Activated CD8-positive, alpha-beta T cell treated with anti-CD3 and anti-CD28 coated beads for 36 hours (primary cell): ENCODE data around the gene VTN. TPM values are rescaled to one million over a fixed set of nuclear protein-coding genes. Genes with fewer than 3 reads are reported as not detected.

Experiments used
- ATAC-seq: fragments of 200-7000 bp; cut with Tn5 transposase; one replicate; pipeline ENCODE4 v1.10.0; 2021; ENCODE audit warnings: mild to moderate bottlenecking, moderate library complexity
- CTCF ChIA-PET: fragments of 350-600 bp; sonication (Branson Sonifier 250); formaldehyde crosslinking; loops from one replicate; lab custom pipeline; 2021; ENCODE audit warnings: antibody characterized with exemption; lab: Charles Lee
- POLR2A ChIA-PET: fragments of 350-600 bp; sonication (Branson Sonifier 250); formaldehyde crosslinking; loops from one replicate; lab custom pipeline; 2021; ENCODE audit warnings: antibody characterized with exemption; lab: Charles Lee
- DNase-seq: peaks from one replicate; pipeline ENCODE4 v3.0.0-alpha.2; 2020
- H3K27ac Mint-ChIP-seq: one replicate; pipeline ENCODE4 v1.8.0; 2021; ENCODE audit warnings: mild to moderate bottlenecking, mixed read lengths
- H3K27me3 Mint-ChIP-seq: one replicate; pipeline ENCODE4 v1.8.0; 2021; ENCODE audit warnings: mixed read lengths
- H3K36me3 Mint-ChIP-seq: one replicate; pipeline ENCODE4 v1.8.0; 2021; ENCODE audit warnings: low read depth, mixed read lengths
- H3K4me1 Mint-ChIP-seq: one replicate; pipeline ENCODE4 v1.8.0; 2021; ENCODE audit warnings: low read depth, mixed read lengths
- H3K4me3 Mint-ChIP-seq: one replicate; pipeline ENCODE4 v1.8.0; 2021; ENCODE audit warnings: mild to moderate bottlenecking, moderate library complexity, mixed read lengths
- H3K9me3 Mint-ChIP-seq: one replicate; pipeline ENCODE4 v1.8.0; 2021; ENCODE audit warnings: mixed read lengths
- CTCF ChIP-seq: fragments of 200-600 bp; IDR thresholded peaks from one replicate; pipeline ENCODE4 v1.8.0; 2022; ENCODE audit warnings: antibody characterized with exemption, mild to moderate bottlenecking
- intact Hi-C: fragments of 100-400 bp; cut with micrococcal nuclease; formaldehyde crosslinking; loops from one replicate; pipeline ENCODE4 v1.10.0; 2022
- total RNA-seq, 2 experiments: library from RNA; stranded (reverse); gene quantifications; one replicate each; pipeline ENCODE4 v1.2.3, GENCODE V29; 2021

Gene VTN
- total RNA-seq, 2 experiments from 2014 or later, result 0.11 TPM; not detected in 1

- no peak for TF ChIP-seq CTCF
- intact Hi-C loops, result no loop called here
- H3K4me1 Mint-ChIP-seq, result no peaks in the 10 kb centered on the region
- ChIA-PET CTCF (interaction anchor here (2.3 kb wide), 1 partner anchor 22 kb away, joined by 8 read pairs; no protein-coding TSS in a partner anchor), POLR2A (interaction anchor here (0.6 to 1.4 kb wide), 3 partner anchors 10 to 155 kb away, joined by 3 to 4 read pairs (median 3); no protein-coding TSS in a partner anchor)
- DNase-seq (no peak), ATAC-seq (no peak)
- H3K27me3 Mint-ChIP-seq, result no peaks in the 10 kb centered on the region
- no peak overlapping the region for H3K4me3 Mint-ChIP-seq
- H3K9me3 Mint-ChIP-seq, result no peaks in the 10 kb centered on the region
- no peak overlapping the region for H3K27ac Mint-ChIP-seq
- peaks cover 17% of the 10 kb centered on the region for H3K36me3 Mint-ChIP-seq
Observed at GRCh38 chr17:28394337-28395116, 24.4 kb upstream of the VTN start.

DNA sequence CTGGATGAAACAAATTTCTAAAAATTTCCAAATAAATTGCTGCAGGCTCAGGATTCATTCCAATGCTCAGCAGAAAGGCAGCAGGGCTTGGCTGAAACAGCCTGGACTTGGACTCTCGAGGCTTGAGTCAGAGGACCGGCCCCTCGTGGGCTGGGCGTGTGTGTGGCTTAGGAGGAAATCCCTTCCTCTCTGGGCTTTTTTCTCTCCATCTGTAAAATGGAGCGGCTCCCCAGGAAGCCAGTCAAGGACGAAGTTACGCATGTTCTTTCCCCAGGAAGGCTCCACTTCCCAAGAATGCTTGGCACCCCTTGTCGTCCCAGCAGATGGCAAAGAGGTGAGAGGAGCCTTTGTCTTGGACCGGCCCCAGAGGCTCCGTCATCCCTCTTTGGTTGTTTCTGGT is 22.4 kb upstream of the VTN start:
- intact Hi-C loops, result no loop called here
- no peaks in the 10 kb centered on the region for H3K27me3 Mint-ChIP-seq
- no peaks in the 10 kb centered on the region for H3K4me1 Mint-ChIP-seq
- peaks cover 23% of the 10 kb centered on the region for H3K36me3 Mint-ChIP-seq
- no peak for ATAC-seq
- no peaks in the 10 kb centered on the region for H3K9me3 Mint-ChIP-seq
- no peak overlapping the region for H3K4me3 Mint-ChIP-seq
- no peak overlapping the region for H3K27ac Mint-ChIP-seq
- POLR2A ChIA-PET, result no interaction called here
- CTCF ChIA-PET, result interaction anchor here (1.1 kb wide), 1 partner anchor 24 kb away, joined by 4 read pairs; no protein-coding TSS in a partner anchor
- DNase-seq, result no peak
- TF ChIP-seq CTCF, result no peak

DNA sequence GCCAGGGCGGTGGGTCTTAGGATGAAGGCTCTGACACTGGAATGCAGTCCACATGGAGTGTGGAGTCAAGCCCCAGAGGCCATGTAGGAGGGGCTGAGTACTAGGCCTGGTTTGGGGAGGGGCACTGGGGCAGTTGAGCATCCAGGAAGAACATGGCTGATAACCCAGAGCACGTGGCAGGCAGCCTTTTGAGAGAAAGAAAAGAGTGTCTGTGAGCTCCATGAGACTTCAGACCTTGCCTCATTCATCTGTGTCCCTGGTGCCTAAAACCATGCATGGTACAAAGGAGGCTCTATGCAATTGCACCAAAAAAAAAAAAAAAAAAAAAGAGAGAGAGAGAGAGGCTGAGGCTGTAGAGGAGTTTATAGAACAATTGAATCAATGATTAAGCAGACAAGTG is 21.3 kb upstream of the VTN start:
- ChIA-PET CTCF (interaction anchor here (1.1 to 1.4 kb wide), 2 partner anchors 9 to 25 kb away, joined by 4 to 5 read pairs; no protein-coding TSS in a partner anchor), POLR2A (no interaction called here)
- Mint-ChIP-seq H3K4me1 (no peaks in the 10 kb centered on the region), H3K27ac (no peak overlapping the region), H3K9me3 (no peaks in the 10 kb centered on the region), H3K36me3 (peaks cover 23% of the 10 kb centered on the region), H3K4me3 (no peak overlapping the region), H3K27me3 (no peaks in the 10 kb centered on the region)
- no peak for TF ChIP-seq CTCF
- no peak for ATAC-seq
- intact Hi-C loops, result no loop called here
- no peak for DNase-seq

GRCh38 chr17:28390984-28391383 is 20.9 kb upstream of the VTN start:
- no peak for TF ChIP-seq CTCF
- Mint-ChIP-seq H3K27ac (no peak overlapping the region), H3K27me3 (no peaks in the 10 kb centered on the region), H3K9me3 (no peaks in the 10 kb centered on the region), H3K4me3 (no peak overlapping the region), H3K4me1 (no peaks in the 10 kb centered on the region), H3K36me3 (peaks cover 27% of the 10 kb centered on the region)
- POLR2A ChIA-PET, result no interaction called here
- CTCF ChIA-PET, result interaction anchor here (1.4 kb wide), 1 partner anchor 9 kb away, joined by 5 read pairs; no protein-coding TSS in a partner anchor
- intact Hi-C loops, result no loop called here
- DNase-seq (no peak), ATAC-seq (no peak)

GRCh38 chr17:28390563-28390962 is 20.5 kb upstream of the VTN start:
- no peak overlapping the region for H3K27ac Mint-ChIP-seq

More at GRCh38 chr17:28390563-28390962, 20.5 kb upstream of the VTN start:
- no peaks in the 10 kb centered on the region for H3K4me1 Mint-ChIP-seq
- ChIA-PET POLR2A (no interaction called here), CTCF (interaction anchor here (1.4 kb wide), 1 partner anchor 9 kb away, joined by 5 read pairs; no protein-coding TSS in a partner anchor)
- no peaks in the 10 kb centered on the region for H3K9me3 Mint-ChIP-seq
- intact Hi-C loops, result no loop called here
- ATAC-seq, result no peak
- no peak overlapping the region for H3K4me3 Mint-ChIP-seq
- H3K27me3 Mint-ChIP-seq, result no peaks in the 10 kb centered on the region
- no peak for TF ChIP-seq CTCF
- DNase-seq, result no peak
- H3K36me3 Mint-ChIP-seq, result peaks cover 27% of the 10 kb centered on the region
